SK-N-SH (cell line): Measurements from ENCODE around the gene RIPOR2.

ENCODE experiments used
- CHD2 ChIP-seq: fragments of 150-350 bp; IDR thresholded peaks from 2 replicates; pipeline ENCODE4 v1.6.1; 2018; ENCODE audit warnings: low read length; ENCODE audit not compliant: partially characterized antibody
- GABPA ChIP-seq: IDR thresholded peaks from 2 replicates; pipeline ENCODE4 v1.4.0; 2012; ENCODE audit warnings: low read depth, mild to moderate bottlenecking
- MEF2A ChIP-seq: IDR thresholded peaks from 2 replicates; pipeline ENCODE4 v1.4.0; 2012; ENCODE audit warnings: low read depth, borderline replicate concordance
- POLR2AphosphoS5 ChIP-seq: IDR thresholded peaks from 2 replicates; pipeline ENCODE4 v1.6.1; 2012; ENCODE audit warnings: low read depth, low read length
- RAD21 ChIP-seq: IDR thresholded peaks from 2 replicates; pipeline ENCODE4 v1.6.1; 2012; ENCODE audit warnings: mild to moderate bottlenecking, low read length
- RFX5 ChIP-seq: IDR thresholded peaks from 2 replicates; pipeline ENCODE4 v1.6.1; 2012; ENCODE audit warnings: mild to moderate bottlenecking, improper control_type of control experiment, low read length
- TAF1 ChIP-seq: IDR thresholded peaks from 2 replicates; pipeline ENCODE4 v1.6.1; 2012; ENCODE audit warnings: low read depth, mild to moderate bottlenecking, low read length, moderate library complexity, borderline replicate concordance
- YY1 ChIP-seq: IDR thresholded peaks from 2 replicates; pipeline ENCODE4 v1.4.0; 2012; ENCODE audit warnings: low read depth, mild to moderate bottlenecking
- TF ChIP-seq, protein P1 (sequence below): fragments of 200-600 bp; sonication (generic); IDR thresholded peaks from 2 replicates; pipeline ENCODE4 v1.6.1; 2017; ENCODE audit warnings: antibody characterized with exemption, mild to moderate bottlenecking, moderate library complexity

DNA sequence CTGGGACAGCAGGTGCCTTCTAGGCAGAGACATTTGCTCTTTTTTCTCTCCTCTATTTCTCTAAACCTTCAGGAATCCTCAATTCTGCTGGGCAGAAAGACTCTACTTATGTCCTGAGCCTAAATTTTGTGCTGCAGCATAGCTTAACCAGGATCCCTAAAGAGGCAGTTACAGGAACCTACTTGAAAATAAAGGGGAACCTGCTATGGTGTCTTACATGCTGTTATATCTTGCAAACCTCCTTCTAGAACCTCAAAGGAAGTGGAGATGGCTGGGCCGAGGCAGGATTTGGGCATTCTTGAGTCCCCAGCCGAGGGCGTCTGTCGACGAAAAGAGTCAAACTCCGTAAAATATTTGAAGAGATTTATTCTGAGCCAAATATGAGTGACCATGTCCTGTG, 178.1 kb downstream of the RIPOR2 start:
- TF ChIP-seq YY1: no peak
- TF ChIP-seq POLR2AphosphoS5: no peak
- no peak for TF ChIP-seq CHD2
- TF ChIP-seq, protein P1, sequence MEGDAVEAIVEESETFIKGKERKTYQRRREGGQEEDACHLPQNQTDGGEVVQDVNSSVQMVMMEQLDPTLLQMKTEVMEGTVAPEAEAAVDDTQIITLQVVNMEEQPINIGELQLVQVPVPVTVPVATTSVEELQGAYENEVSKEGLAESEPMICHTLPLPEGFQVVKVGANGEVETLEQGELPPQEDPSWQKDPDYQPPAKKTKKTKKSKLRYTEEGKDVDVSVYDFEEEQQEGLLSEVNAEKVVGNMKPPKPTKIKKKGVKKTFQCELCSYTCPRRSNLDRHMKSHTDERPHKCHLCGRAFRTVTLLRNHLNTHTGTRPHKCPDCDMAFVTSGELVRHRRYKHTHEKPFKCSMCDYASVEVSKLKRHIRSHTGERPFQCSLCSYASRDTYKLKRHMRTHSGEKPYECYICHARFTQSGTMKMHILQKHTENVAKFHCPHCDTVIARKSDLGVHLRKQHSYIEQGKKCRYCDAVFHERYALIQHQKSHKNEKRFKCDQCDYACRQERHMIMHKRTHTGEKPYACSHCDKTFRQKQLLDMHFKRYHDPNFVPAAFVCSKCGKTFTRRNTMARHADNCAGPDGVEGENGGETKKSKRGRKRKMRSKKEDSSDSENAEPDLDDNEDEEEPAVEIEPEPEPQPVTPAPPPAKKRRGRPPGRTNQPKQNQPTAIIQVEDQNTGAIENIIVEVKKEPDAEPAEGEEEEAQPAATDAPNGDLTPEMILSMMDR: no peak
- no peak for TF ChIP-seq RFX5
- TF ChIP-seq MEF2A: no peak
- TF ChIP-seq RAD21: no peak
- no peak for TF ChIP-seq GABPA
- no peak for TF ChIP-seq TAF1
